Bladder microvascular endothelial cell (primary cell): Measurements from ENCODE around the gene LIN28B. TPM values are rescaled to one million over a fixed set of nuclear protein-coding genes. Genes with fewer than 3 reads are reported as not detected.

ENCODE experiments used
- total RNA-seq: library from RNA; depleted of rRNA; stranded (reverse); fragments of >200 nt; gene quantifications from 2 replicates; pipeline ENCODE4 v1.2.3, GENCODE V29; 2014

The LIN28B gene
- not detected in 2 replicates for total RNA-seq

DNA sequence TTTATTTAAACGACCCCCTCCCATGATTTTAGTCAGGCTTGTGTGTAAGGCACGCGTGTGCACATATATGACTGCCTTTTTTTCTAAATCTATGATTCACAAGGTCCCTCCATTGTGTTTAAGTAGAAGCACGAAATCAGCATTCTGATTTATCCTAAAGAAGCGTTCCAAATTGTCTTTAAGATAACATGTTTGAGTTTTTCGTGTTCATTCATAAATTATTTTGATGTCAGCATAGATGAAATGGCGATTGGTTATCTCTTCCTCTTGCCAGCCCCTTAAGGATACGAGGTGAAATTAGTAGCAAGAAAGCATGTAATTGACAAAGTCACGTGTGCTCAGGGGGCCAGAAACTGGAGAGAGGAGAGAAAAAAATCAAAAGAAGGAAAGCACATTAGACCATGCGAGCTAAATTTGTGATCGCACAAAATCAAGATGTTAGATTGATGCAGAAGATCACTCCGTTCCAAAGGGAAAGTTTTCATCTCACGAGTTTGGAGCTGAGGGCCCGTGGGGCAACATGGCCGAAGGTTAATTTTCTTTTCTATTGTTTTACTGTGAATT is at the start of gene LIN28B:
Gene LIN28B, plus strand, starts transcription at position 377 of the 564 bp plus-strand sequence. Its CDS starts 144 bp downstream, at position 521.

Other genes with a start within 250 kb of the LIN28B start
- 13.1 and 18.9 TPM in 2 replicates for gene HACE1, start 97.2 kb upstream of the LIN28B start, total RNA-seq
- gene POPDC3, start 222.9 kb downstream of the LIN28B start, total RNA-seq, result 0.49 and 0.82 TPM in 2 replicates